ENCODE results near the gene PRSS12.

PRSS12 gene

GRCh38 chr4:118360106-118360505 is 7.3 kb upstream of the PRSS12 start:
- DNase-seq, result no peak

- DNase-seq, result peak in 2 of 58 donors; percentile 0 to 13
Measured at GRCh38 chr4:118357601-118358000, 4.8 kb upstream of the PRSS12 start.

GRCh38 chr4:118356731-118357130 is 3.9 kb upstream of the PRSS12 start:
- no peak for DNase-seq

- no peak for DNase-seq
Measured at GRCh38 chr4:118356111-118356510, 3.3 kb upstream of the PRSS12 start.

GRCh38 chr4:118354913-118355312 is 2.1 kb upstream of the PRSS12 start:
- no peak for DNase-seq

- peak in 1 of 58 donors; percentile 2 for DNase-seq
Measured at GRCh38 chr4:118353534-118354030, 779 bp upstream of the PRSS12 start.

GRCh38 chr4:118351851-118352827 is 664 bp downstream of the PRSS12 start:
- DNase-seq, result peak in 2 of 58 donors; percentile 1 to 6

- no peak for DNase-seq
Measured at GRCh38 chr4:118350961-118351360, 1.8 kb downstream of the PRSS12 start.

GRCh38 chr4:118348886-118349285 is 3.9 kb downstream of the PRSS12 start:
- DNase-seq, result no peak

- DNase-seq, result no peak
Measured at GRCh38 chr4:118346495-118346894, 6.3 kb downstream of the PRSS12 start.

- no peak for DNase-seq
Measured at GRCh38 chr4:118345813-118346212, 7.0 kb downstream of the PRSS12 start.

- DNase-seq, result no peak
Measured at GRCh38 chr4:118344801-118345200, 8.0 kb downstream of the PRSS12 start.

GRCh38 chr4:118343501-118343900 is 9.3 kb downstream of the PRSS12 start:
- DNase-seq, result no peak

GRCh38 chr4:118340109-118340508 is 12.7 kb downstream of the PRSS12 start:
- DNase-seq, result no peak

GRCh38 chr4:118338981-118339765 is 13.6 kb downstream of the PRSS12 start:
- DNase-seq, result no peak

- no peak for DNase-seq
Measured at GRCh38 chr4:118338518-118338917, 14.3 kb downstream of the PRSS12 start.

- no peak for DNase-seq
Measured at GRCh38 chr4:118337954-118338353, 14.8 kb downstream of the PRSS12 start.

GRCh38 chr4:118335774-118336173 is 17.0 kb downstream of the PRSS12 start:
- no peak for DNase-seq

GRCh38 chr4:118335324-118335723 is 17.5 kb downstream of the PRSS12 start:
- no peak for DNase-seq

GRCh38 chr4:118331352-118331751 is 21.5 kb downstream of the PRSS12 start:
- DNase-seq, result no peak

- DNase-seq, result no peak
Measured at GRCh38 chr4:118329849-118330248, 23.0 kb downstream of the PRSS12 start.

All from anterior cingulate cortex (tissue), 58 donors.